SK-N-DZ (cell line): Measurements from ENCODE around the gene NHSL2.

Source experiments
- DNase-seq: peaks from one replicate; pipeline ENCODE4 v3.0.0-alpha.2; 2015; ENCODE audit warnings: low spot score

NHSL2 gene

DNA sequence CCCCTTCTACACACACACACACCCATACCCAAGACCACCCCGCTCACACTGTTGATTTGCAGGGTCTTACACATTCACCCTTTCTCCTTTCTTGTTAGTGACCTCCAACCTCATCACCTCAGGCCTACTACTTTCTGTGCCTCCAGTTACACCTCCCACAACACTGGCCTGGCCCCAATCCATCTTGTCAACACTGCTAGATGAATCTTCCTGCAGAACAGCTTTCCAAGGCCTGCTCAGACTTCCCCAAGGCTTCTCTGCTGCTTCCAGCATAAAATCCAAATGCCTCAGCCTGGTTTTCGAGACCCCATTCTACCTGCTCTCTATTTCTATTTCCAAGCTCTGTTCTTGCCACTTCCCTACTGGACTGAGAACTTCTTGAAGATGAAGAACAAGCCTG lies 79.9 kb downstream of the NHSL2 start:
- no peak for DNase-seq

DNA sequence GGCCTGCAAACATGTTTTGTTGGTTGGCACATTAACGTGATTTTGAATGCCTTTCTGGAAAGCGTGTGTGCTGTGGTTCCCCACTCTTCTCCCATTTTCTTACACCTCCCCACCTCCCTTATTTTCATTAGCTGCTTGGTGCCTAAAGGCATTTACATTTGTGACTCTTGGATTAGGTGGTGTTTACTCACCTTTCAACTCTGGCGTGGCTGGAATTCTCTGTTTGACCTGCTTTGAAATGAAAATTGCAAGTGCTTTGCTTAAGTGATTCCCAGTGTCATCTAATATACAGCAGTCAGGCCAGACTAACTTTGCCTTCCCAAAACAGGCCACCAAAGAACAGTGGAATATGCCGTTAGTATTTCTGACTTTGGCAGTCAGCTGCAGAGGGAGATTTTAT lies 80.5 kb downstream of the NHSL2 start:
- DNase-seq = no peak

DNA sequence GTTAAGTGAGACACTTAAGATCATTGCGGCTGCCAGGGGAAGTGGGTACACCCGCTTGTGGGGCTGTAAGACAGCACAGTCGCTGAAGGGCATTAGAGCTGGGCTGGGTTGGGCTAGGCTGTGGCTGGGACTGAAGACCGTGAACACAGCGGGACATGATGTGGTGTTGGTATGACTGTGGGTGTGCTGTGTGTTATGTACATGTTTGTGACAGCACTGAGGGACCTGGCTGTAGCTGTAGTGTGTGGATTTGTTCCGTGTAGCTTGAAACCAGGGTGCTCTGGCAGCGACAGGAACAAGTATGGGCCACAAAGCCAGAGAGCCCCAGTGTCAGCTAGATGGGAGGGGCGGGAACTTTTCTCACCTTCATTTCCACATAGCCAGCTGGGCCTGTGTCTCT lies 82.1 kb downstream of the NHSL2 start:
- no peak for DNase-seq

DNA sequence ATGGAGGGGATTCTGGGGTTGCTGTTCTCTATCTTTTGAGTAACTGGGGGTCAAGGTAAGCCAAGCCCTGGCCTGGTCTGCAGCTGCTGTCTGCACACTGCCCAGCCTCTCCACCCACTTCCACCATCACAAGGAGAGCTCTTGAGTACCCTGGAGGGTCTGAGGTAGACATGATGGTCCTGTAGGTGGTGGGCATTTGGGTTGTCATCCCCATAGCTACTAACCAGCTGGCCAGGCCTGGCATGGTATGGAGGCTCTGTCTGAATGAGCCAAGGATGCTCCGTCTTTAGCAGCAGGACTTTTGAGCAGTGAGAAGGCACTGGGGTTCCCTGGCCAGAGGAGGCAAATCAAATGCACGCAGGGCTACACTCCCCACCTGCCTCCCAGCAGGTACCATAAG lies 82.7 kb downstream of the NHSL2 start:
- DNase-seq = no peak

DNA sequence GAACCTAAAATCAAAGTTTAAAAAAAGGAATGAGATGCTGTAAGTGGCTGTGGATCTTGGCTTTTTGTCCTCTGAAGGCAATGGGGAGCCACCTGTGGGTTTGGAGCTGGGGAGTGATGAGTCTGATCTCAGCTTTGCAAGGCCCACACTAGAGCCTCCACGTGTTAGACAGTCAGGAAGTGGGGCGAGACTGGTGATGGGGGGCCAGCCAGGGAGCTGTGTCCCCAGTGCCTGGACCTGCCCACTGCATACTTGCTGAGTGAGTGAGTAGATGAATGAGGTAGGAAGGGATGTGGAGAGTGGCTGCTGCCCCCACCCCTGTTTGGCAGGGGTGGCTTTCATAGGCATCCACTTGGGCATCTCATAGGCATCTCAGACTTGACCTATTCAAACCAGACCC lies 84.0 kb downstream of the NHSL2 start:
- no peak for DNase-seq

DNA sequence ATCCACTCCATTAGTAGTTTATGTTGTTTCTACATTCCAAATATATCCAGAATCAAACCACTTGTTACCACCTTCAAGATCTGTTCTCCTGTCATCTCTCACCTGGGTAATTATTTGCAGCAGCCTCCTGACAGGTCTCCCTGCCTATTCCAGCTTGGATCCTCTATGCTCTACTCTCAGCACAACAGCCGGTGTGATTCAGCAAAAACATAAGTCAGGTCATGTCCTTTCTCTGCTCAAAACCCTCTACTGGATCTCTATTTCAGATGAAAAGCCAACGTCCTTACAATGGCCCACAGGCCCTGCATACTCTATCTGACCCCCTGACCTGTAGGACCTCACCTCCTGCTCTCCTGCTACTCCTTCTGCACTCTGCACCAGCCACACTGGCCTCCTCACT lies 84.5 kb downstream of the NHSL2 start:
- no peak for DNase-seq

DNA sequence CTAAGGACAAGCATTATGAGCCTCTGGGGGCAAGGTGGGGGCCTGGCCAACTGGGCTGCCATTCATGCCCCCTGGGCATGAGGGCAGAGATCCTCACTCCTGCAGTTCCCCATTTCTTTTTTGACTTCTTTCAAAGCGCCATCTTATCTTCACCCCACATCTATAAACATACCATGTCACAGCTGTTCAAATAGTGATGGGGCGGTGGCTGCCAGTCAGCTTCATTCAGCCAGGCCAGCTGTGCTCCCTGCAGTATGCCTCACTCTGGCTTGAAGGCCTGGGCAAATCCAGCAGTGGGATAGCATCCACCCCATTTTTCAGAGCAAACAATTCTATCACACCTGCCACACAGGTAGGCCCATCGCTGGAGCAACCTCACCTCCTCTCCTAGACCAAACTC lies 85.5 kb downstream of the NHSL2 start:
- DNase-seq = no peak

DNA sequence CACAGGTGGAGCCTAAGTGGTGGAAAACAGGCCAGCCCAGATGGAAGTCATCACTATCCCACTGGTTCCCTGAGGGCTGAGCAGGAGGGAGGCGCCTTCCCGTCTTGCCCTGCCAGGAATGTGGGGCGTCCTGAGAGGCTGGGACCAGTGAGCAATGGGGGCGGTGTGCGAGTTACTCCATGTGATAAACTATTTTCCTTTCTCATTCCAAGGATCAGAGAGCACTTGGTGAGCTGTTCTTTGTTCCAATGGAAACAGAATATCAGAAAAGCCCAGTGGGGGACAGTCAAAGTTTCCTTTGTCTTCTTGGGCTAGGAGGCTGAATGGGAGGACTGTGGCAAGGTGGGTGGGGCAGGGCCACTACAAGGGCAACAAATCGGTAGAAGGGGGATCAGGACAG lies 86.2 kb downstream of the NHSL2 start:
- DNase-seq = no peak

DNA sequence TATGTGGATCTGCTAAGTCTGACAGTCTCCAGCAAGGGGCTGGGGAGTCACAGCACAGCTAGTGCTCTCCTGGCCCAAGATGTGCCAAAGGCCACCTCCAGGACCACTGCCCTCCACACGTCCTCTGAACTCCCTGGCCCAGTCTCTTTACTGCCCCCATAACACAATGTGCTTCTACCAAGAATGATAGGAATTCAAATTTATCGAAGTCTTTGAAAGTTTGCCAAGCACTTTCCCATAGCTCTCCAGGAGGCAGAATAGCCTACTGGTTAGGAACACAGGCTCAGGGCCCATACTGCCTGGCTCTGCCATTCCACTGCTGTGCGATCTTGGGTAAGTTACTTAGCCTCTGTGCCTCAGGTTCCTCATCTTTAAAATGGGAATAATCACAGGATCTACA lies 86.7 kb downstream of the NHSL2 start:
- no peak for DNase-seq

DNA sequence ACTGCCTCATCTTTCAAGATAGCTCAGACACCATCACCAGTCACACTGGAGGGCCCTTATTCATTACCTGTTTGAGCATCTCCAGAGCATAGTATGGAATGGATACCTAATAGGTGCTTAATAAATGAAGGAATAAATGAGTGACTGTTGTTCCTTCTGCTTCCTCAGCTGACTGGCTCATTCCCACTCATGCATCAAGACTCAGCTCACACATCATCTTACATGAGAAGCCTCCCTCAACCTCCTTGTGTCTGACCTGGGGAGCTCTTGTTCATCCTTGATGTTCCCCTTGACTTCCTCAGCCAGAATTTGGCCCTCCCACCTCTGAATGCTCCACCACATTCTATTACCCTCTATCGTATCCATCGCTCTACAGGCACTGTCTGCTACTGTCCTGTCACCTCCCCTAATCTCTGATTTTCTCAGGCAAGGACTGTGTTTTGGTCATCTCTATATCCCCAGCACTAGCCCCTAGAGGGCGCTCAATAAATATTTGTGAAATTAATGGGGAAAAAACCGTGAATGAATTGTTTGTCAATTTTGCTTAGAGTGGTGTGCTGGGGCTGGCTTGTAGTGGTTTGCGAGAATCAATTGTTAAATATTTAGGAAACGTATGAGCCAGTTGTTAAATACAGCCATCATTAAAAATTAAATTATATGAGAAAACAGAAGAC lies 88.3 kb downstream of the NHSL2 start:
- DNase-seq = peak; percentile 42

DNA sequence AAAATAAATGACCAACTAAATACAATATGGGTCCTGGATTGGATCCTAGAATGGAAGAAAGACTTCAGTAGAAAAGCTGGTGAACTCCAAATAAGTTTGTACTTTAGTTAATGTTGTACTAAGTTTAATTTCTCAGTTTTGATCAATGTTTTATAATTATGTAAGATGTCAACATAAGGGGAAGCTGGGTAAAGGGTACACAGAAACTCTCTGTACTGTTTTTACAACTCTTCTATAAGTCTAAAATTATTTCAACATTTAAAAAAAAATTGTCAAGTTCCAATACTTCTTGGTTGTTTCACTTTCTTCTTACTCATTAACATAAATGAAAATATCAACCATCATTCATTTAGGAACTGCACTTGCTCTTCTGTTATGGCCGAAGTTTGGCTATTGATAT lies 88.9 kb downstream of the NHSL2 start:
- no peak for DNase-seq

DNA sequence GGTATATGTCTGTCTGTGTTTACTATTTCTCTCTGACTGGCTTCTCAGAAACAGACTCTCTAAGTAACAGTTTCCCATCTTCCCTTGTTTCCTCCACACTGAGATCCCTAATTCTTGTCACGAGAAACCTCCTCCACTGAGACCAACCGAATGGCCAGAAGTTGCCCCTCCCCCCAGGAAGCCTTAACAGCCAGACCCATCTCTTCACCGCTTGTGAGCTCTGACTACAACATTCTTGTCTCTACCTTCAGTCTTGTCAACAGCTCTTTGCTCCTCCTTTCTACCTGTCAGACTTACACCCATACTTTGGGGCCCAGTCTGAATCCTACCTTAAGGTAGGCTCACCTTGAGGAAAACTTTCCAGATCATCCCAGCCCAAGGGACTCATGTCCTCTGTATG lies 90.8 kb downstream of the NHSL2 start:
- no peak for DNase-seq

DNA sequence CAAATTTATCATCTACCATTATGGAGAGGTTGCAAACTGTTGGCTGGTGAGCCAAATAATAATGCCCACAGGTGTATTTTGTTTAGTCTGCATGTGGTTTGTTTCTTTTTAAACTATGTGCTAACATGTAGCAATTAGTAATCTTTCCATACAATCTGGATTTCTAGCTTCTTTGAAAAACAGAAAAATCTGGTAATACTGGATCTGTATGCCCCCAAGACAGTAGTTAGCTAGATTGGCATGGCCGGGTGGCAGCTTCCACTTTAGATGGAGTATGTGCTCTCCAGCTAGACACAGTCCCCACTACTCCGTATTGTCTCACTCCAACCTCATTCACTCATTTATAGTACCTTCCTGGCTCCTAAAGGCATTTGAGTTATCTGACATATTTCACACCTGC lies 91.3 kb downstream of the NHSL2 start:
- no peak for DNase-seq

DNA sequence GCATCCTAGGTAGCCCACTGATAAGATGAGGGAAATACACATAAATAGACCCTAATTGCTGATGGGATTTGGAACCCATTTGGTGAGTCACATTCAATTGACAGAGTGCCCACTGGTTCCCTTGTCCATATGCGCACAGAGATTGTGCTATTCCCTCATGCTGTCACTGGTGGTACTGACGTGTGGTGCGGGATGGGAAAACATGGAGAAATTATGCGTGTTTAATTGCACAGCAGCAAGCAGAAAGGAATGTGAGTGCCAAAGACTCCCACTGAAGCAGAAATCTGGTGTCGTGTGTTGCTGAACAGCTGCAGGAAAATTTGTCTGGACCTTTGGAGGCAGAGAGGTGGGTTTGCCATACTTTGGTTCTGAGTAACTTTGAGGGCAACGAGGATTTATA lies 92.2 kb downstream of the NHSL2 start:
- no peak for DNase-seq

DNA sequence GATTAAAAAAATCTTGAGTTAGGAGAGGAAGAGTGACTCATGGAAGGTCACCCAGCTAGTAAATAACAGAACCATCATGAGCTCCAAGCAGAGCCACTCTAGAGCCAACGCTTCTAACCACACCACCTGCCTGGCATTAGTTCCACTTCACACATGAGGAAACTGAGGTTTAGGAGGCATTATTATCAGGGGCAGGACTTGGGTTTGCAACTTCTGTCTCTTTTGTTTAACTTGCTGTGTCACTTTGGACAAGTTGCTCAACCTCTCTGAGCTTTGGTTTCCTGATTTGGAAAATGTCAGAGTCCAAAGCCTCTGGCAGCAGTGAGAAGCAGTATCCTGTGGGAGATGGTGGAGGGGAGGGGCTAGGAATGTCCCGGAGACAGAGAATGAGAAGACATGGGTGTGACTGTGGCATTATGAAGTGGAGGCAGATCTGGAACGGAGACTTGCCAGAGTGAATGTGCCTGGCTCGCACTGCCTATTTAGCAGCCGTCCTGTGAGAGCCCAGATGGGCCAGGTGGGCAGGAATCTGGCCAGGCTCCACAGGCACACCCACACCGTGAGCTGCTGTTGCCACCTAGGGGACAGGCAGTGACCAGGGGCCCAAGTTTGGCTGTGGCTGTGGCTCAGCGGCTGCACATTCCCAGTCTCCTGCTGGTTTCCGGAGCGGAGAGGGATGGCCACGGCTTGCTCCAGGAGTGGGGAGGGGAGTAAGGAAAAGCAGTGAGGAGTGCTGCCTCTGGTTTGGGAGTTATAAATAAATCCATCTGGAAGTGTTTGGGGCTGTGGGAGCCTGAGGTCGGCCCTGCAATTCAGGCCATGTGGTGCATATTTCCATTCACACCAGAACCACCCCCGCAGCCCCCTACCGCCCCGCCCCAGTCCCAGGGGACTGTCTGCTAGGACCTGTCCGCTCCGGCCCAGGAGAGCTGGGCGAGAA lies 93.4 kb downstream of the NHSL2 start:
- peak; percentile 17 for DNase-seq

DNA sequence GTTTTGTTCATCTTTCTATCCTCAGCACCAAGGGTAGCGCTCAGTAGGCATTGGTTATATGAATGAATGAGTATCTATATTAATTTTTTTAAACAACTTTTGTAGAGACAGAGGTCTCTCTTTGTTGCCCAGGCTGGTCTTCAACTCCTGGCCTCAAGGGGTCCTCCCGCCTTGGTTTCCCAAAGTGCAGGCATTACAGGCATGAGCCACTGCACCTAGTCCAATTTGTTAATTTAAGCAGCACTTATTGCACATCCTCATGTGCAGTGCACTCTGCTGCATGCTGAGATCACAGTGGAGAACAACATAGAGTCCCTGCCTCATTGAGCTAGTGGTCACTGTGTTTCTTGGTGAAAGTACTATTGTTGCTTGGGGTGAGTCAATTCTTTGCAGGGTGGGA lies 94.4 kb downstream of the NHSL2 start:
- DNase-seq = no peak

DNA sequence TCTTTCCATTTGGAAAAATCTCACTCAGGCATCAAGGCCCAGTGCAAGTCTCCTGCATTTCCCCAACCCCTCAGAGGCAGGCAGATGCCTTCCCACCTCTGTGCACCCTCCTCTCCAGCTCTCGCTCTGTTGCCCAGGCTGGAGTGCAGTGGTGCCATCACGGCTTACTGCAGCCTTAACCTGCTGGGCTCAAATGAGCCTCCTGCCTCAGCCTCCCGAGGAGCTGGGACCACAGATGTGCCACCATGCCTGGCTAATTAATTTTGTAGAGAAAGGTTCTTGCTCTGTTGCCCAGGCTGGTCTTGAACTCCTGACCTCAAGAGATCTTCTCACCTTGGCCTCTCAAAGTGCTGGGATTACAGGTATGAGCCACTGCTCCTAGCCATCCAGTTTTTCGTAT lies 95.8 kb downstream of the NHSL2 start:
- DNase-seq = no peak

DNA sequence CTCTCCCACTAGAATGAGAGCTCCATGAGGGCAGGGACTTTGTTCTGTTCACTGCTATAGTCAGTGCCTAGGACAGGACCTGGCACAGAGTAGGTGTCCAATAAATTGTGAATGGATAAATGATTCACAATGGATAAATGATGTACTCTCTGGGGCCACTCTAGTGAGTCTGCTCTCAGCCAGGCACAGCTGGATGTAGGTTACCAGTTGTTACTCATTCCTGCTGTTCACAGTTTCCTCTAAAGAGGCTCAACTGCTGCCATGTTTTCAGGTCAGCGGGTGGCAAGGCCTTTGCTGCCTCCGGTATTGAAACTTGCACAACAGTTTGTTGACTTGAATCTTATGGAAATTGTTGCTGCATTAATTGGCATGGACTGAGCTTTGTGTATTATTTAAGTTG lies 99.1 kb downstream of the NHSL2 start:
- DNase-seq = no peak

DNA sequence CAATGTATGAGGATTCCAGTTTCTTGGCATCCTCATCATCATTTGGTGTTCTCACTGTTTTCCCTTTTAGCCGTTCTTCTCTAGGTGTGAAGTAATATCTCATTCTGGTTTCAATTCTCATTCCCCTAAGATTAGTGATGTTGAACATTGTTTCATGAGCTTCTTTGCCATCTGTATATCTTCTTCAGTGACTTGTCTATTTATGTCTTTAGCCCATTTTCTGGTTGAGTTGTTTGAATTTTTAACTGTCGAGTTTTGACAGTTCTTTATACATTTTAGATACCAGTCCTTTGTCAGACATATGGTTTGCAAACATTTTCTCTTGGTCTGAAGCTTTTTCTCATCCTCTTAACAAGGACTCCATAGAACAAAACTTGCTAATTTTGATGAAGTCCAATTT lies 101.1 kb downstream of the NHSL2 start:
- DNase-seq = no peak

DNA sequence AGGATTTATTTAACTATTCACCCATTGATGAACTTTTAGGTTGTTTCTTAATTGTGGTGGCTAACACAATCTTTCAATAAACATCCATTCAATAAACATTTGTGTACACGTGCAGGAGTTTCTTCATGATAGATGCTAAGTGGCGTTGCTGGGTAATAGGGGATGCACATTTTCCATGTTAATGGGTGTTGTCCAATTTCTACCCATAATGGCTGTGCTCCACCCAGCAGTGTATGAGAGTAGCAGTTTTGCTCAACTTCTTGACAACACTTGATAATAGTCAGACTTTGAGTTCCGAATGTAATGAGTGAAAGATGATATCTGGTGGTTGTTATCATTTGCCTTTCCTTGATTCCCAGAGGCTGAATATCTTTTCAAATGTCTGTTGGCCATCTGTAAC lies 104.7 kb downstream of the NHSL2 start:
- DNase-seq = no peak

DNA sequence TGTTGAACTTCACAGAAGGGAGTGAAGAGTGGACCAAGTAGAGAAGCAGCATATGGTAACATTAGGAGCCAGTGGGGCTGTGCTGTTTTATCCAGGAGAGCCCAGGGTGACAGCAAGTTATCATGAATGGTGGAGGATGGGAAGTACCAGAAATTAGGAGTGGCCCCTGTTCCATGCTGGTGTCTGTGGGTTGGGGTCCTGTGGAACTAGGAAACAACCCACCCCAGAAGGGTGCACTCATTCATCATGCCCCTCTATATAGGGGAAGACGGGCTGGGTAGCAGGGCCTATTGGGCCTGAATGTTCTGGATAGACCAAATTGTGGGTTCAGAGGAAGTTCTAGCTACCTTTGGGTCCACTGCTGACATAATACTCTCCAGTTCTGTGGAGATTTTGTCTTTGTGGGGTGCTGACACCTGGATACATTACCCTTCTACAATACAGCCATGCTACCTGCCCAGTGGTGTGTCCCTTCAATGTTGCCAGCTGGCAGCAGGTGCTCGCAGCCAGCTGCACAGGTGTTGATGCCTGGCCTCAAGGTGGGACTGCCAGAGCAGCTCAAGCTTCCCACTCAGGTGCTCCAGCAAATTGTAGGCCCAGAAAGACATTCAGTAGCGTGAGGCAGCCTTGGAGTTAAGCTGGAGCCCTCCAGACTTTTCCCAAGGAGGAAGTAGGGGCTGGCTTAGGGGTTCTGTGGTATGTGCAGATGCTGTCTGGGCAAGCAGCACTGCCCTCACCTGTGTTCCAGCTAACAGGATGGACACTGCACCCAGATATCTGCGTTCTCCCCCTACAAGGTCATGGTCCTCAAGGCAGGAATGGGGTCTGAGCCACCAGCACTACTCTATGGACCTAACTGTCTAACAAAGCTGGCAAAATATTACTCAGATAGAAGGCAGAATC lies 106.5 kb downstream of the NHSL2 start:
- no peak for DNase-seq
